OCI-LY3 (cell line): ENCODE data around the gene TULP4.

Source experiments
- H2AFZ ChIP-seq: fragments of 200-600, 300-600 bp; shearing (Covaris generic); 2 replicates; pipeline ENCODE4 v1.6.0; 2014; ENCODE audit warnings: antibody characterized with exemption, low read depth, low read length
- H3K27ac ChIP-seq: fragments of 200-600, 300-600 bp; sonication (generic); 2 replicates; pipeline ENCODE4 v1.5.1; 2014; ENCODE audit warnings: mild to moderate bottlenecking, low read length, moderate library complexity, mixed read lengths
- H3K27me3 ChIP-seq: fragments of 200-600, 300-600 bp; sonication (generic); 2 replicates; pipeline ENCODE4 v1.6.1; 2014; ENCODE audit warnings: low read depth, low read length, mixed read lengths
- H3K36me3 ChIP-seq: fragments of 200-600, 300-600 bp; sonication (generic); replicated peaks from 2 replicates; pipeline ENCODE3; 2014; ENCODE audit warnings: low read depth, low read length, mixed read lengths
- H3K4me1 ChIP-seq: fragments of 300-600, 200-600 bp; sonication (generic); 2 replicates; pipeline ENCODE4 v1.6.1; 2014; ENCODE audit warnings: low read length, mixed read lengths
- H3K4me2 ChIP-seq: fragments of 200-600, 300-600 bp; sonication (generic); 2 replicates; pipeline ENCODE4 v1.6.1; 2014; ENCODE audit warnings: low read length, mixed read lengths
- H3K4me3 ChIP-seq: fragments of 300-600, 200-600 bp; sonication (generic); 2 replicates; pipeline ENCODE4 v1.5.1; 2014; ENCODE audit warnings: antibody characterized with exemption, mild to moderate bottlenecking, low read length, moderate library complexity
- H3K79me2 ChIP-seq: fragments of 300-600, 200-600 bp; shearing (Covaris generic); 2 replicates; pipeline ENCODE4 v1.6.1; 2014; ENCODE audit warnings: mild to moderate bottlenecking, low read length, mixed read lengths
- H3K9ac ChIP-seq: fragments of 300-600, 200-600 bp; shearing (Covaris generic); 2 replicates; pipeline ENCODE4 v1.6.0; 2014; ENCODE audit warnings: mild to moderate bottlenecking, low read length, moderate library complexity
- H3K9me3 ChIP-seq: fragments of 200-600, 300-600 bp; shearing (Covaris generic); 2 replicates; pipeline ENCODE4 v1.6.1; 2014; ENCODE audit warnings: low read length, mixed read lengths; ENCODE audit not compliant: insufficient read depth
- H4K20me1 ChIP-seq: fragments of 200-600, 300-600 bp; sonication (generic); 2 replicates; pipeline ENCODE4 v1.6.1; 2016; ENCODE audit warnings: low read length, mixed read lengths; ENCODE audit not compliant: insufficient read depth
- CTCF ChIP-seq: fragments of 200-600, 300-600 bp; sonication (generic); IDR thresholded peaks from 2 replicates; pipeline ENCODE4 v1.5.1; 2014; ENCODE audit warnings: antibody characterized with exemption, low read length, low read depth
- EZH2phosphoT487 ChIP-seq: fragments of 200-600 bp; shearing (Covaris generic); IDR thresholded peaks from 2 replicates; pipeline ENCODE4 v1.6.1; 2018; ENCODE audit warnings: antibody characterized with exemption, mixed run types, low read depth

The TULP4 gene

GRCh38 chr6:158464483-158464882, 152.2 kb downstream of the TULP4 start:
- Histone ChIP-seq H3K79me2 (no peaks in the 10 kb centered on the region), H3K4me2 (no peak overlapping the region), H4K20me1 (no peaks in the 10 kb centered on the region), H3K4me3 (no peak overlapping the region), H3K9ac (no peak overlapping the region), H3K9me3 (no peaks in the 10 kb centered on the region), H3K36me3 (no peaks in the 10 kb centered on the region), H3K4me1 (no peaks in the 10 kb centered on the region), H2AFZ (no peak overlapping the region), H3K27me3 (no peaks in the 10 kb centered on the region), H3K27ac (no peak overlapping the region)
- TF ChIP-seq CTCF = no peak
- no peak for TF ChIP-seq EZH2phosphoT487

- no peak overlapping the region for H3K4me3 ChIP-seq
- no peak overlapping the region for H2AFZ ChIP-seq
- H3K9me3 ChIP-seq = no peaks in the 10 kb centered on the region
- H3K79me2 ChIP-seq = no peaks in the 10 kb centered on the region
- no peaks in the 10 kb centered on the region for H3K4me1 ChIP-seq
- no peak overlapping the region for H3K4me2 ChIP-seq
- H3K27me3 ChIP-seq = no peaks in the 10 kb centered on the region
- no peaks in the 10 kb centered on the region for H4K20me1 ChIP-seq
- no peaks in the 10 kb centered on the region for H3K36me3 ChIP-seq
- H3K9ac ChIP-seq = no peak overlapping the region
- no peak overlapping the region for H3K27ac ChIP-seq
- no peak for TF ChIP-seq EZH2phosphoT487
- TF ChIP-seq CTCF = no peak
Measured at GRCh38 chr6:158465257-158465656, 153.0 kb downstream of the TULP4 start.

- no peaks in the 10 kb centered on the region for H3K36me3 ChIP-seq
- H4K20me1 ChIP-seq = no peaks in the 10 kb centered on the region
- H3K4me1 ChIP-seq = peaks cover 2% of the 10 kb centered on the region
- H2AFZ ChIP-seq = no peak overlapping the region
- no peak overlapping the region for H3K4me2 ChIP-seq
- no peak overlapping the region for H3K9ac ChIP-seq
- no peak for TF ChIP-seq CTCF
- no peak for TF ChIP-seq EZH2phosphoT487
- H3K4me3 ChIP-seq = no peak overlapping the region
- H3K27me3 ChIP-seq = no peaks in the 10 kb centered on the region
- no peak overlapping the region for H3K27ac ChIP-seq
- no peaks in the 10 kb centered on the region for H3K9me3 ChIP-seq
- no peaks in the 10 kb centered on the region for H3K79me2 ChIP-seq
Measured at GRCh38 chr6:158465747-158466146, 153.5 kb downstream of the TULP4 start.

GRCh38 chr6:158467923-158468322, 155.7 kb downstream of the TULP4 start:
- TF ChIP-seq CTCF (no peak), EZH2phosphoT487 (no peak)
- Histone ChIP-seq H3K9me3 (no peaks in the 10 kb centered on the region), H3K27ac (no peak overlapping the region), H3K4me2 (no peak overlapping the region), H3K4me3 (no peak overlapping the region), H3K9ac (no peak overlapping the region), H3K4me1 (peaks cover 23% of the 10 kb centered on the region), H2AFZ (no peak overlapping the region), H3K27me3 (no peaks in the 10 kb centered on the region), H3K36me3 (no peaks in the 10 kb centered on the region), H4K20me1 (no peaks in the 10 kb centered on the region), H3K79me2 (no peaks in the 10 kb centered on the region)
